ENCODE data around the gene C19orf38. TPM values are rescaled to one million over a fixed set of nuclear protein-coding genes. Genes with fewer than 3 reads are reported as not detected.

Gene C19orf38
- polyA plus RNA-seq, 1 donor from 2014 or later: not detected

DNA sequence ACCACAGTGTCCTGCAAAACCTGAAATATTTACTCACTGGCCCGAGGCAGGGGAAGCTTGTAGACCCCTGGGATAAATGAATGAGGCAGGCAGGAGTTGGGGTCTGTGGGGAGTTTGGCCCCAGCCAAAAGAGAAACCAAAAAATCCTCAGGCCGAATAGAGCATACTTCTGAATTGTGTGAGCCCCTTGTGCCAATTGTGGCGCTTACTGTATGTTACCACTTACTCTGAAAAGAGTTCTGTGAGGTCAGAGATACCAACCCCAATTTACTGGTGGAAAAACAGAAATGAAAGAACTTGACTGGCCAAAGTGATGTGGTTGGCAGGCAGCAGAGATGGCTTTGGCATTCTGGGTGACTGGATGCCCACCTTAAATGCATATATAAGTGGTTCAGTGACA is 30.0 kb downstream of the C19orf38 start:
- Histone ChIP-seq H3K9me3 (ENCODE audit: low read length) (no peaks in the 10 kb centered on the region), H3K27ac (ENCODE audit: low read length) (no peak overlapping the region), H3K4me3 (ENCODE audit: low read length) (no peak overlapping the region), H3F3A (ENCODE audit: insufficient read depth, low read length, poor library complexity, severe bottlenecking) (no peaks in the 10 kb centered on the region), H3K27me3 (ENCODE audit: insufficient read depth, low read depth, low read length) (no peaks in the 10 kb centered on the region), H3K4me2 (ENCODE audit: low read length) (no peak overlapping the region), H4K20me1 (ENCODE audit: insufficient read depth) (no peaks in the 10 kb centered on the region), H2AFZ (ENCODE audit: low read depth, low read length) (no peak overlapping the region), H3K9me2 (ENCODE audit: insufficient read depth, low read length) (no peaks in the 10 kb centered on the region), H3K9ac (ENCODE audit: low read length) (no peak overlapping the region), H3K79me2 (replicated peaks; ENCODE audit: insufficient read depth, low read length) (peaks cover 72% of the 10 kb centered on the region), H3K36me3 (ENCODE audit: insufficient read depth, low read length) (no peaks in the 10 kb centered on the region)
- TF ChIP-seq POLR2AphosphoS5 (IDR thresholded peaks at IDR 0.05): no peak

DNA sequence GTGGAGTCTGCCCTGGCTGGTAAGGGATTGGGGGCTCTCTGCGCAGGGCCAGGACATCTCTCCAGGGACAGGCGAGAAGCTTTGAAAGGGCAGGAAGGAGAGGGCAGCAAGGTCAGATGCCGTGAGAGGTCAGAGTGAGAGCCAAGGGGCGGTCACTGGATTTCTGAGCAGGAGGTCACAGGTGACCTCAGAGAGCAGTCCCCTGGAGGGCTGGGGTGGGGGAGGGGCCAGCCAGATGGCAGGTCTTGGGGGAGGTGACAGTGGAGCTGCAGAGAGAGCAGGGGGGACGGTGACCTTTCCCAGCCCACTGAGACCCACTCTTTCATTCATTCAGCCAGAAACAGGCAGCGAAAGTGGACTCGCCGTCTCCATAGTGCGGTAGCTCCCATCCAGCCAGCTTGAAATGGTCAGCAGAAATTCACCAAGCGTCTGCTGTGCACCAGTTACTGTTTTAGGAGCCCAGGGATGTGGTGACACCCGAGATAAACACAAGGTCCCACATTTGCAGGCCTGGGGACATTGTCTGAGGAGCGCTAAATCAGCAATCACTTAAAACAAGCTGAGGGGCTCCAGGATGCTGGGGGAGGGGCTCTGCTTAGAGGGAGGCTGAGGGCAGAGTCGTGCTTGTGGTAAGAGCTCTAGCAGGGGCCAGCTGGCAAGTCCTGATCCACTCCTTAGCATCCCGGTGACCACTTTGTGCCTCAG is 33.3 kb downstream of the C19orf38 start:
- no peaks in the 10 kb centered on the region for H3K9me3 ChIP-seq (ENCODE audit: low read length)
- no peaks in the 10 kb centered on the region for H3F3A ChIP-seq (ENCODE audit: insufficient read depth, low read length, poor library complexity, severe bottlenecking)
- H3K4me2 ChIP-seq (ENCODE audit: low read length): no peak overlapping the region
- H3K4me3 ChIP-seq (ENCODE audit: low read length): peak overlapping the region; percentile 34
- H3K27me3 ChIP-seq (ENCODE audit: insufficient read depth, low read depth, low read length): no peaks in the 10 kb centered on the region
- no peak overlapping the region for H3K9ac ChIP-seq (ENCODE audit: low read length)
- H3K9me2 ChIP-seq (ENCODE audit: insufficient read depth, low read length): no peaks in the 10 kb centered on the region
- no peak for TF ChIP-seq EP300 (conservative IDR thresholded peaks at IDR 0.05; ENCODE audit: poor library complexity, severe bottlenecking)
- no peak for TF ChIP-seq SMC3 (conservative IDR thresholded peaks at IDR 0.05; ENCODE audit: poor library complexity)
- TF ChIP-seq RAD21 (conservative IDR thresholded peaks at IDR 0.05): no peak
- no peak for TF ChIP-seq EZH2 (IDR thresholded peaks at IDR 0.05; ENCODE audit: borderline replicate concordance, insufficient read depth, low read length, poor library complexity, severe bottlenecking)
- TF ChIP-seq, protein P1, sequence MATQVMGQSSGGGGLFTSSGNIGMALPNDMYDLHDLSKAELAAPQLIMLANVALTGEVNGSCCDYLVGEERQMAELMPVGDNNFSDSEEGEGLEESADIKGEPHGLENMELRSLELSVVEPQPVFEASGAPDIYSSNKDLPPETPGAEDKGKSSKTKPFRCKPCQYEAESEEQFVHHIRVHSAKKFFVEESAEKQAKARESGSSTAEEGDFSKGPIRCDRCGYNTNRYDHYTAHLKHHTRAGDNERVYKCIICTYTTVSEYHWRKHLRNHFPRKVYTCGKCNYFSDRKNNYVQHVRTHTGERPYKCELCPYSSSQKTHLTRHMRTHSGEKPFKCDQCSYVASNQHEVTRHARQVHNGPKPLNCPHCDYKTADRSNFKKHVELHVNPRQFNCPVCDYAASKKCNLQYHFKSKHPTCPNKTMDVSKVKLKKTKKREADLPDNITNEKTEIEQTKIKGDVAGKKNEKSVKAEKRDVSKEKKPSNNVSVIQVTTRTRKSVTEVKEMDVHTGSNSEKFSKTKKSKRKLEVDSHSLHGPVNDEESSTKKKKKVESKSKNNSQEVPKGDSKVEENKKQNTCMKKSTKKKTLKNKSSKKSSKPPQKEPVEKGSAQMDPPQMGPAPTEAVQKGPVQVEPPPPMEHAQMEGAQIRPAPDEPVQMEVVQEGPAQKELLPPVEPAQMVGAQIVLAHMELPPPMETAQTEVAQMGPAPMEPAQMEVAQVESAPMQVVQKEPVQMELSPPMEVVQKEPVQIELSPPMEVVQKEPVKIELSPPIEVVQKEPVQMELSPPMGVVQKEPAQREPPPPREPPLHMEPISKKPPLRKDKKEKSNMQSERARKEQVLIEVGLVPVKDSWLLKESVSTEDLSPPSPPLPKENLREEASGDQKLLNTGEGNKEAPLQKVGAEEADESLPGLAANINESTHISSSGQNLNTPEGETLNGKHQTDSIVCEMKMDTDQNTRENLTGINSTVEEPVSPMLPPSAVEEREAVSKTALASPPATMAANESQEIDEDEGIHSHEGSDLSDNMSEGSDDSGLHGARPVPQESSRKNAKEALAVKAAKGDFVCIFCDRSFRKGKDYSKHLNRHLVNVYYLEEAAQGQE (IDR thresholded peaks at IDR 0.05; ENCODE audit: borderline replicate concordance): no peak
- TF ChIP-seq, protein P2, sequence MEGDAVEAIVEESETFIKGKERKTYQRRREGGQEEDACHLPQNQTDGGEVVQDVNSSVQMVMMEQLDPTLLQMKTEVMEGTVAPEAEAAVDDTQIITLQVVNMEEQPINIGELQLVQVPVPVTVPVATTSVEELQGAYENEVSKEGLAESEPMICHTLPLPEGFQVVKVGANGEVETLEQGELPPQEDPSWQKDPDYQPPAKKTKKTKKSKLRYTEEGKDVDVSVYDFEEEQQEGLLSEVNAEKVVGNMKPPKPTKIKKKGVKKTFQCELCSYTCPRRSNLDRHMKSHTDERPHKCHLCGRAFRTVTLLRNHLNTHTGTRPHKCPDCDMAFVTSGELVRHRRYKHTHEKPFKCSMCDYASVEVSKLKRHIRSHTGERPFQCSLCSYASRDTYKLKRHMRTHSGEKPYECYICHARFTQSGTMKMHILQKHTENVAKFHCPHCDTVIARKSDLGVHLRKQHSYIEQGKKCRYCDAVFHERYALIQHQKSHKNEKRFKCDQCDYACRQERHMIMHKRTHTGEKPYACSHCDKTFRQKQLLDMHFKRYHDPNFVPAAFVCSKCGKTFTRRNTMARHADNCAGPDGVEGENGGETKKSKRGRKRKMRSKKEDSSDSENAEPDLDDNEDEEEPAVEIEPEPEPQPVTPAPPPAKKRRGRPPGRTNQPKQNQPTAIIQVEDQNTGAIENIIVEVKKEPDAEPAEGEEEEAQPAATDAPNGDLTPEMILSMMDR (IDR thresholded peaks at IDR 0.05; ENCODE audit: poor library complexity, severe bottlenecking): no peak
- TF ChIP-seq MXI1 (conservative IDR thresholded peaks at IDR 0.05; ENCODE audit: poor library complexity, severe bottlenecking): no peak
- H3K27ac ChIP-seq (ENCODE audit: low read length): no peak overlapping the region
- no peaks in the 10 kb centered on the region for H3K36me3 ChIP-seq (ENCODE audit: insufficient read depth, low read length)
- peaks cover 51% of the 10 kb centered on the region for H3K79me2 ChIP-seq (replicated peaks; ENCODE audit: insufficient read depth, low read length)
- H2AFZ ChIP-seq (ENCODE audit: low read depth, low read length): no peak overlapping the region
- H4K20me1 ChIP-seq (ENCODE audit: insufficient read depth): no peaks in the 10 kb centered on the region

DNA sequence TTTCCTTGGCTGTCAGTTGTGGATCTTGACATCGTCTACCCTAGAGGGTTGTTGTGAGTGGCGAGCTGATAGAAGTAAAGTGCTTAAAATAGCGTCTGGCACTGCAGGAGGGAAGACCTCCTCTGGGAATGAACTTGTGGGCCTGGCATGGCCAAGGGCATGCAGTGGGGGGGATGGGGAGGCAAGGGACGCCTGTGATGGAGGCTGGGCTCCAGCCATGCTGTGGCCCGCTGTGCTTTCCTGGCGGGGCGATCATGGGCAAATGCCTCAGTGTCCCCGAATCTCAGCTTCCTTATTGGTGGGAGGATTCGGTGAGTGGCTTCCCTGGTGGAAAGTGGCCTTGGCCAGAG is 33.9 kb downstream of the C19orf38 start:
- no peaks in the 10 kb centered on the region for H3F3A ChIP-seq (ENCODE audit: insufficient read depth, low read length, poor library complexity, severe bottlenecking)
- no peak overlapping the region for H3K4me2 ChIP-seq (ENCODE audit: low read length)
- no peaks in the 10 kb centered on the region for H3K9me2 ChIP-seq (ENCODE audit: insufficient read depth, low read length)
- no peak overlapping the region for H2AFZ ChIP-seq (ENCODE audit: low read depth, low read length)
- no peaks in the 10 kb centered on the region for H3K27me3 ChIP-seq (ENCODE audit: insufficient read depth, low read depth, low read length)
- H3K27ac ChIP-seq (ENCODE audit: low read length): no peak overlapping the region
- H3K79me2 ChIP-seq (replicated peaks; ENCODE audit: insufficient read depth, low read length): peaks cover 51% of the 10 kb centered on the region
- H3K9me3 ChIP-seq (ENCODE audit: low read length): no peaks in the 10 kb centered on the region
- H3K4me3 ChIP-seq (ENCODE audit: low read length): peak overlapping the region; percentile 34
- no peak overlapping the region for H3K9ac ChIP-seq (ENCODE audit: low read length)
- H4K20me1 ChIP-seq (ENCODE audit: insufficient read depth): no peaks in the 10 kb centered on the region
- H3K36me3 ChIP-seq (ENCODE audit: insufficient read depth, low read length): no peaks in the 10 kb centered on the region
- TF ChIP-seq EP300 (conservative IDR thresholded peaks at IDR 0.05; ENCODE audit: poor library complexity, severe bottlenecking) (no peak), RAD21 (conservative IDR thresholded peaks at IDR 0.05) (no peak), POLR2AphosphoS5 (IDR thresholded peaks at IDR 0.05) (no peak), EZH2 (IDR thresholded peaks at IDR 0.05; ENCODE audit: borderline replicate concordance, insufficient read depth, low read length, poor library complexity, severe bottlenecking) (no peak), SMC3 (conservative IDR thresholded peaks at IDR 0.05; ENCODE audit: poor library complexity) (no peak), TAF1 (IDR thresholded peaks at IDR 0.05; ENCODE audit: low read depth) (no peak), MXI1 (conservative IDR thresholded peaks at IDR 0.05; ENCODE audit: poor library complexity, severe bottlenecking) (no peak)
- TF ChIP-seq, protein P2 (IDR thresholded peaks at IDR 0.05; ENCODE audit: poor library complexity, severe bottlenecking): no peak
- TF ChIP-seq, protein P1 (IDR thresholded peaks at IDR 0.05; ENCODE audit: borderline replicate concordance): no peak

All from neural cell (in vitro differentiated cells).